HG03457 (cell line): ENCODE measurements around the gene CCDC24.

Experiments used
- ATAC-seq: cut with Tn5 transposase; IDR thresholded peaks from one replicate; pipeline ENCODE4 v1.9.1; 2021; ENCODE audit warnings: moderate number of reproducible peaks; ENCODE audit not compliant: unreplicated experiment

CCDC24 gene

DNA sequence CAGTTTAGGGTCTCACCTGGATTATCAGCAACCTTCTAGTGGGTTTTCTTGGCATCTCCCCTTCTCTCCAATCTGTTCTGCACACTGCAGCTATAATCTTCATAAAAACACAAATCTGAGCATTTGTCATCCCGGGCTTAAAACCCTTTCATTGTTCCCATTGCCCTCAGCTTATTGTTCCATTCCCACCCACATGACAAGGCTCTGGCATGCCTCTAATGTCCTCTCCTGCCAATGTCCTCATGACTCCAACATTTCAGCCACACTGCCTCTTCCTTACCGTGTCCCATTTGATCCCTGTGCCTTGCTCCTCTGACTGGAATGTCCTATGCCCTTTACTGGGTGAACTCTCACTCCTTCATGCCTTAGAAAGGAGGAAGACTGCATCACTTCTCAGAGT lies 29.1 kb upstream of the CCDC24 start:
- ATAC-seq, result no peak

- ATAC-seq, result no peak
These were observed 28.4 kb upstream of the CCDC24 start for GRCh38 chr1:43963006-43963405.

DNA sequence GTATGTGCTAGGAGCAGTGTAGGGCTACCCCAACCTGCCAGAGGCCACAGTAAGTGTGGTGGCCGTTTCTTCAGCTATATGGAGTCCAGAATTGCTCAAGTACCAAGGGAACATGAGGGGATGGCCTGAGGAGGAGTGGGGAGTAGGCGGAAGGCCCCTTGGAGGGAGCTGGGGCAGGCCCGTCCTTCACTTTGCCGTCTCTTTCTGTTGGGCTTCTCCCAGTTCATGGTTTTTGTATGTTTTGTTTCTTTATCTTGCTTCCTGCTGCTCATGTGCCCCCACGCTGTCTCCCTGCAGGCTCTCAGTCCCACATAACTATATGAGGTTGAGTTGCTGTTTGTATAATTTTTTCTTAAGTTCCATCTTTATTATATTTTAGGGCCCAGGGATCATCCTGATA lies 27.5 kb upstream of the CCDC24 start:
- no peak for ATAC-seq

GRCh38 chr1:43965316-43965715 lies 26.1 kb upstream of the CCDC24 start:
- no peak for ATAC-seq

- ATAC-seq, result no peak
These were observed 23.0 kb upstream of the CCDC24 start for GRCh38 chr1:43968348-43968948.

DNA sequence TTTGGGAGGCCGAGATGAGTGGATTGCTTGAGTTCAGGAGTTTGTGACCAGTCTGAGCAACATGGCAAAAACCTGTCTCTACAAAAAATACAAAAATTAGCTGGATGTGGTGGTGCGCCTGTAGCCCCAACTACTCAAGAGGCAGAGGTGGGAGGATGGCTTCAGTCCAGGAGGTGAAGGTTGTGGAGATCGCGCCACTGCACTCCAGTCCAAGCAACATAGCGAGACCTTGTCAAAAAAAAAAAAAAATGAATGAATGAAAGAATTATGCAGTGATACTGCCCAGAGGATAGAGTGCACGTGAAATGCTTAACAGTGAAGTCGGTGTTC lies 22.0 kb upstream of the CCDC24 start:
- no peak for ATAC-seq

- peak; percentile 61 for ATAC-seq
These were observed 21.5 kb upstream of the CCDC24 start, which contains the start of gene DPH2 for GRCh38 chr1:43969746-43970466. TSS of gene DPH2 (plus strand) at chr1:43970010. CDS start at chr1:43970176, 166 bp downstream.

GRCh38 chr1:43970502-43970901 lies 20.9 kb upstream of the CCDC24 start:
- ATAC-seq, result no peak

DNA sequence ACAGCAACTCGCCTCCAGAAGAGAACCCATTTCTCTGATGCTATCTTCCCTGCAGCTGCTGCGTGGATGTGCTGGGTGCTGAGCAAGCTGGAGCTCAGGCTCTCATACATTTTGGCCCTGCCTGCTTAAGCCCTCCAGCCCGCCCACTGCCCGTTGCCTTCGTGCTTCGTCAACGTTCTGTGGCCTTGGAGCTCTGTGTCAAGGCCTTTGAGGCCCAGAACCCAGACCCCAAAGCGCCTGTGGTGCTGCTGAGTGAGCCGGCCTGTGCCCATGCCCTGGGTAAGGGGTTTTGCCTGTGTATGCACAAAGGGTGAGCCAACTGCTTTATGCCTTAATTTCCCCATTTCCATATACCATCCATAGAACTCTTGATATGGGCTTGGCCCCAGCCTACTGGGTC lies 20.5 kb upstream of the CCDC24 start:
- no peak for ATAC-seq

- ATAC-seq, result no peak
These were observed 19.9 kb upstream of the CCDC24 start for GRCh38 chr1:43971336-43971980.

DNA sequence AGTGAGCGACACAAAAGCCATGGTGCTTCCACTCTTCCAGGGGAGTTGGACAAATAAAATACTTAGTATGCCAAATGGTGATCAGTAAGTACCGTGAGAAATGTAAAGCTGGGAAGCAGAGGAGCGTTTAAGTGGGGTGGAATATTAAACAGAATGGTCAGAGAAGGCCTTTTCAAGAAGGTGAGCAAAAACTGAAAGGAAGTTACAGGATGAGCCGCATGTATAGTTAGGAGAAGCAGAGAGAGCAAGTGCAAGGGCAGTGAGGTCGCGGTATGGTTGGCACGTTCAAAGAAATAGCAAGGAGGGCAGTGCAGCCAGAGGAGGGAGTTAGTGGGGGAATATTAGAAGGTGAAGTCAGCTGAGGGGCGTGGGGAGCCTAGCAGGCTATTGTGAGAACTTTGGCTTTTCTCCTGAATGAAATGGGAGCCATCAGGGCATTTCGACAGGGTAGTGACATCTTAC lies 17.4 kb upstream of the CCDC24 start:
- no peak for ATAC-seq

DNA sequence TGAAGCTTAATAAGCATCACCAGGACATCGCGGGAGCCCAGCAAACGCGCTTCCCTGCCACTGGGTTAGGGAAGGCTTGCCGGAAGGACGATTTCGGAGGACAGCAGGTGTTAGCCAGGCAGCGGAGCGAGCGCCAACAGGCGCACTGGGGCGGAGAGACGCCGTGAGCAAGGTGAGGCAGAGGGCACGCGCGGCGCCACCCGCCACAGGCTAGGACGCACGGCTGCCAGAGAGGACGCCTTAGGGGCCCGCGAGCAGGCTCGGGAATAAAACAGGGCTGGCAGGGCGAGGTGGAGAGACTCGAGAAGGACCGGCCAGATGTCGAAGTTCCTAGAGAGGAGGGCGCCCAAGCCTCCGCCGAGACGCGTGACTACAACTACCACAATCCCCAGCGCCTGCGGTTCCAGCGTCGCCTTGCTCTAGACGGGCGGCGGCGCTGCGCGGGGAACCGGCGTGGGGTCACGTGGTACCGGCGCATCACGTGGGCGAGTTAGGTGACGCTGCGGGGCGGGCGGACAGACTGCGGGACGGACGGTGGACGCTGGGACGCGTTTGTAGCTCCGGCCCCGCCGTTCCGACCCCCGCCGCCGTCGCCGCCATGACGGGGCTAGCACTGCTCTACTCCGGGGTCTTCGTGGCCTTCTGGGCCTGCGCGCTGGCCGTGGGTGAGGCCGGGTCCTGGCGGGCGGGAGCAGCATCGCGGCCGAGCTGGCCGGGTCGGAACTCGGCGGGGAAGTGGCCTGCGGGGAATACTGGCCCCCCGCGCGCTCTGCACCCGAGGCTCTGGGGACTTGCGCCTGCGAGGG lies 16.8 kb upstream of the CCDC24 start, which contains the start of gene ATP6V0B:
Gene ATP6V0B, plus strand, starts transcription at position 518 of the 806 bp plus-strand sequence. Its CDS starts 81 bp downstream, at position 599.
- ATAC-seq, result peak; percentile 58

DNA sequence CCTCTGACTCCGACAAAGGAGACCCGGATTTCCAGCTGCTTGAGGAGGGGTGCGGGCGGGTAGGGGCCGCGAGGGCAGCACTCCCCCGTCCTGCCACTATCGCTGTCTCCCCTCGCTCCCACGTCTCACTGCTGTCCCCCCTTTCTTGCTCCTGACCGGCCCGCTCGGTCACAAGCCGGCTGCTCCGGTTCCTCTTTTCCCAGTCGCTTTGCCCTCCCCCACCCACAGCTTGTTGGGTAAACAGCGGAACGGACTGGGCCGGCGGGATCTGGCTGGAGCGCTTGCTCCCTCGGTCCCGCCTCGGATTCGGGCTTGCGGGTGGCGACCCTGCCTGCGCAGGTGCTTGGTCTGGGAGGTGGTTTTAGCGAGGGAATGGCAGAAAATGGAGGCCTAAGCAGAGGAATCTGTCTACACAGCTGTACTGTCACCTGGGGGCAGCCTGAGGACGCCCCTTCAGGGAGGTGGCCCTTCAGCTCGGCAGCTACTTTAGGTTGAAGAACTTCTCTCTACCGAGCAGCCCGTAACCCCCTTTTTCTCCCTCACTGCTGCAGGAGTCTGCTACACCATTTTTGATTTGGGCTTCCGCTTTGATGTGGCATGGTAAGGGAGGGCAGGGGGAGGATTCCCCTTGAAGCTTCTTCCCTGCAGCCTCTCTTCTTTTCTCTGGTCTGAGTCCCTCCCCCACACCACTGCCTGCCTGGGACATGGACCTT lies 16.0 kb upstream of the CCDC24 start:
- no peak for ATAC-seq

- no peak for ATAC-seq
These were observed 15.4 kb upstream of the CCDC24 start for GRCh38 chr1:43976045-43976444.

GRCh38 chr1:43976890-43977289 lies 14.5 kb upstream of the CCDC24 start:
- ATAC-seq, result no peak

DNA sequence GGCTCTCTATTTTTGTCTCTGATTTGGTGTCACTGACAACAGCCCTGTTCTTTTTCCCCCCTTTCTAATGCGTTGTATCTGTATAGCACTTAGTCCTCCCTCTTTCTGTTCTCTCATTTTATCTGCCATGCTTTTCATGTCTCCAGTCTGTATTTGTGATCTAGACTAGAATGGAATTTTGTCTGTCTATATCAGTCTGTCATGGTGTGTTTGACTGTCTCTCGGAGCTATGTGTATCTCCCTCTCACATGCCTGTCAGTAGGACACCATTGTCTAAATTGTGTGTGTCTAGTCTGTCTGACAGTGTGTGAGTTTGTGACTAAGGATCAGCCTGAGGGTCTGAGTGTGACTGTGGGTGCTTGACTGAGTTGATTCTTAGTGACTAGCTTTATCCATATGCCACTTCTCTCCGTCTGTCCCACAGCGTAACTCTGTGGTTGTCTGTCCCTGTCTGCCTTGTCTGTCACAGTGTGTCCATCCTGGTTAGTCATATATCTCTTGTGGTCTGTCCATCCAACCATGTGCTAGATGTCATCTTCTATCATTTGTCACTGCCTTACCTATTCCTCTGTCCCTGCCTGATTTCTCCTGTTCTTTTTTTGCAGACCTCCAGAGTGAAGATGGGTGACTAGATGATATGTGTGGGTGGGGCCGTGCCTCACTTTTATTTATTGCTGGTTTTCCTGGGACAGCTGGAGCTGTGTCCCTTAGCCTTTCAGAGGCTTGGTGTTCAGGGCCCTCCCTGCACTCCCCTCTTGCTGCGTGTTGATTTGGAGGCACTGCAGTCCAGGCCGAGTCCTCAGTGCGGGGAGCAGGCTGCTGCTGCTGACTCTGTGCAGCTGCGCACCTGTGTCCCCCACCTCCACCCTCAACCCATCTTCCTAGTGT lies 13.8 kb upstream of the CCDC24 start:
- no peak for ATAC-seq

DNA sequence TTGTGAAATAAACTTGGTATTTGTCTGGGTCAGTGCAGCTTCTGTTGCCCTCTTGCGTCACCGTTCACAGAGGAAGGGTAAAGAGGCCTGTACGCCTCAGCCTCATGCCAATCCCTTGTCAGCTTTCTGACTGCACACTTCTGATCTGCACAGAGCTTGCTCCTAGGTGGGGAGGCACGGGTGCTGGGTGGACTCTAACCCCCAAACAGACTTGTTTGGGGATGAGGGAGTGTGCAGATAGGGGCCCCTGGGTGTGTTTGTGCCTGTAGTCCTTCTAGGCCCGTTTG lies 13.2 kb upstream of the CCDC24 start:
- no peak for ATAC-seq

DNA sequence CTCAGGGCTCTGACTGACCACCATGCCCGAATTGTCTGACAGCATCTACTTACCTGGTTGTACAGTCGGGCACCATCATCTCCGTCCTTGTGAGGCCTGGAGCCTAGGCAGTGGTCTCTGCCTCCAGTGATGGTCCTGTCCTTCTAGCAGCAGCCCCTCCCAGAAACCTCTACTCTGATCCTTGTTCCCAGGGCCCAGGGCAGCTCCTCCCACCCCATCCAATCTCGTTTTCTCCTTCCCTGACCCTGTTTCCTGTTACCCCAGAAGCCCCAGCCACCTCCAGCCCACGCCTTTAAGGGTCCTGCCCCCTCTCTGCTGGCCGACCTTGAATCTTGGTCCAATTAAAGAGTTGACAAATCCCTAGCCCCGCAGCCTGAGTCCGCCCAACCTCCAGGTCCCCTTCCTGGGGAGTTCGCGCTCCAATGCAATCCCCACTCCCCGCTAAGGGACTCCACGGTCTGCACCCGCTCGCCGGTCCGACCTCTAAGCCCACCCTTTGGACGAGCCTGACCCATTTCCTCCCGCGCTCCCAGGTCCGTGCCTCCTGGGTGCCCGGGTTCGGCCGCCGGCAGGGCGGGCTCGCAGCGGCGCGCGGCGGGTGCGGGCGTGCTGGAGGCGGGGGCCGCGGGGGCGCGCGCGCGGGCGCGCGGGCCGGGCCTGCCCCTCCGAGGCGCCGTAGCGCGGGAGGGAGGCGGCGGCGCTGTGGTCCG lies 12.7 kb upstream of the CCDC24 start, which contains the start of gene B4GALT2:
Gene B4GALT2, plus strand, starts transcription at position 660 of the 710 bp plus-strand sequence. CDS start 1,951 bp downstream, outside the sequence.
- no peak for ATAC-seq

DNA sequence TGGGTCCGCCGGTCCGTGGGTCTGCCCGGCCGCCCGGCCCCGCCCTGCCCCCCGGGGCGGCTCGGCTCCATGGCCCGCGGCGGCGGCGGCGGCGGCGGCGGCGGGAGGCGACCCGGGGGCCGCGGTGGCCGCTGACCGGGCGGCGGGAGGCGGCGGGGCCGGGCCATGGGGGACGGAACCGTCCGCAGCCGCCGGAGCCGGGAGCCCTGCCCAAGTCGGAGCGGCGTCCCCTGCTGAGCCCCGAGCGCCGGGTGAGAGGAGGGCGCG lies 12.2 kb upstream of the CCDC24 start:
- ATAC-seq, result no peak
